A673 (cell line): ENCODE data around the gene IL20.

ENCODE experiments used
- CTCF ChIP-seq: fragments of 300-800, 200-600 bp; sonication (generic); conservative IDR thresholded peaks from 2 replicates; pipeline ENCODE4 v1.5.1; 2017; ENCODE audit warnings: low read depth, mild to moderate bottlenecking, antibody characterized with exemption, low read length, moderate library complexity, mixed read lengths
- EZH2 ChIP-seq: fragments of 200-600 bp; sonication (generic); IDR thresholded peaks from 2 replicates; pipeline ENCODE4 v1.6.1; 2017; ENCODE audit warnings: borderline replicate concordance, low read depth, mild to moderate bottlenecking, mixed read lengths, antibody characterized with exemption, low read length; ENCODE audit not compliant: poor library complexity, severe bottlenecking

GRCh38 chr1:206916000-206916709, 50.7 kb downstream of the IL20 start:
- no peak for TF ChIP-seq EZH2
- TF ChIP-seq CTCF, result no peak
